ENCODE measurements around the gene UCHL5. TPM values are rescaled to one million over a fixed set of nuclear protein-coding genes. Genes with fewer than 3 reads are reported as not detected.

UCHL5 gene
- total and polyA plus RNA-seq, 4 donors: 14.5 to 29.7 (median 21.6) TPM

DNA sequence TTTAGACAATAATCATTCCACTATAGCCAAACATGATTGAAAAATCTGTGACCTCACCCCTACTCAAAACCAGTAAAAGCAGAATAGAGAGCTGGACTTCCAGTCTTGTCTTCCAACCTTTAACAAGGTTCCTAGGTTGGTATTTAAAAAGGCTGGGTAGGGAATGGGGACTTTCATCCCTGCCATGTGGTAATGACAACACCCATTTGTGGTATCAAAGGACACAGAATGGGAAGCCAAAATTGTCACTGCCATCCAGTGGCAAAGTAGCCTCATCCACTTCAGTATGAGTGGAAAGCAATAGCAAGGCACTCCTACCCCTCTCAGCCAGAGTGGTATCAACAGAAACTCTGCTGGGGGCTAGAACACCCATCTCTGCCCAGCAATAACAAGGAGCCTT lies 33.9 kb downstream of the UCHL5 start:
- Histone ChIP-seq H3K27me3 (ENCODE audit: control insufficient read depth in 4 of 4, insufficient read depth in 4 of 4, low read length in 3 of 4) (no peaks in the 10 kb centered on the region), H3K27ac (ENCODE audit: low read depth in 1 of 2, low read length in 2 of 2) (no peak overlapping the region), H3K9me3 (ENCODE audit: control insufficient read depth in 4 of 4, low read length in 3 of 4) (no peaks in the 10 kb centered on the region), H3K4me1 (ENCODE audit: control insufficient read depth in 4 of 4, insufficient read depth in 4 of 4, low read length in 3 of 4) (peaks cover 0 to 3% (median 2%) of the 10 kb centered on the region in 4 donors), H3K36me3 (ENCODE audit: control insufficient read depth in 4 of 4, insufficient read depth in 3 of 4, low read depth in 1 of 4, low read length in 3 of 4) (peaks cover 0 to 7% (median 4%) of the 10 kb centered on the region in 4 donors), H3K9ac (ENCODE audit: low read depth in 1 of 2, low read length in 2 of 2) (no peak overlapping the region), H3K4me3 (ENCODE audit: low read depth in 1 of 3, low read length in 3 of 3) (no peak overlapping the region)
- no peak for DNase-seq (ENCODE audit: low spot score)
- TF ChIP-seq YY1 (IDR thresholded peaks at IDR 0.05): peak; percentile 10
- TF ChIP-seq CTCF (IDR thresholded peaks at IDR 0.05; ENCODE audit: low read depth, low read length, missing input control): no peak
- peak; percentile 16 for TF ChIP-seq MAX (IDR thresholded peaks at IDR 0.05)
- TF ChIP-seq GABPA (IDR thresholded peaks at IDR 0.05 in 1 of 2, conservative IDR thresholded peaks at IDR 0.05 in 1 of 2): no peak
- no peak for TF ChIP-seq NR2F2 (IDR thresholded peaks at IDR 0.05)
- peak; percentile 72 to 76 for TF ChIP-seq HNF4A (conservative IDR thresholded peaks at IDR 0.05)
- TF ChIP-seq TAF1 (conservative IDR thresholded peaks at IDR 0.05): no peak
- TF ChIP-seq FOXA2 (IDR thresholded peaks at IDR 0.05): no peak
- no peak for TF ChIP-seq FOXA1 (IDR thresholded peaks at IDR 0.05)
- TF ChIP-seq, protein P1, sequence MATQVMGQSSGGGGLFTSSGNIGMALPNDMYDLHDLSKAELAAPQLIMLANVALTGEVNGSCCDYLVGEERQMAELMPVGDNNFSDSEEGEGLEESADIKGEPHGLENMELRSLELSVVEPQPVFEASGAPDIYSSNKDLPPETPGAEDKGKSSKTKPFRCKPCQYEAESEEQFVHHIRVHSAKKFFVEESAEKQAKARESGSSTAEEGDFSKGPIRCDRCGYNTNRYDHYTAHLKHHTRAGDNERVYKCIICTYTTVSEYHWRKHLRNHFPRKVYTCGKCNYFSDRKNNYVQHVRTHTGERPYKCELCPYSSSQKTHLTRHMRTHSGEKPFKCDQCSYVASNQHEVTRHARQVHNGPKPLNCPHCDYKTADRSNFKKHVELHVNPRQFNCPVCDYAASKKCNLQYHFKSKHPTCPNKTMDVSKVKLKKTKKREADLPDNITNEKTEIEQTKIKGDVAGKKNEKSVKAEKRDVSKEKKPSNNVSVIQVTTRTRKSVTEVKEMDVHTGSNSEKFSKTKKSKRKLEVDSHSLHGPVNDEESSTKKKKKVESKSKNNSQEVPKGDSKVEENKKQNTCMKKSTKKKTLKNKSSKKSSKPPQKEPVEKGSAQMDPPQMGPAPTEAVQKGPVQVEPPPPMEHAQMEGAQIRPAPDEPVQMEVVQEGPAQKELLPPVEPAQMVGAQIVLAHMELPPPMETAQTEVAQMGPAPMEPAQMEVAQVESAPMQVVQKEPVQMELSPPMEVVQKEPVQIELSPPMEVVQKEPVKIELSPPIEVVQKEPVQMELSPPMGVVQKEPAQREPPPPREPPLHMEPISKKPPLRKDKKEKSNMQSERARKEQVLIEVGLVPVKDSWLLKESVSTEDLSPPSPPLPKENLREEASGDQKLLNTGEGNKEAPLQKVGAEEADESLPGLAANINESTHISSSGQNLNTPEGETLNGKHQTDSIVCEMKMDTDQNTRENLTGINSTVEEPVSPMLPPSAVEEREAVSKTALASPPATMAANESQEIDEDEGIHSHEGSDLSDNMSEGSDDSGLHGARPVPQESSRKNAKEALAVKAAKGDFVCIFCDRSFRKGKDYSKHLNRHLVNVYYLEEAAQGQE (IDR thresholded peaks at IDR 0.05): peak; percentile 12
- TF ChIP-seq RAD21 (IDR thresholded peaks at IDR 0.05): peak; percentile 33 to 52
- no peak for TF ChIP-seq EGR1 (IDR thresholded peaks at IDR 0.05; ENCODE audit: low read depth in 2 of 2)
- peak; percentile 42 for TF ChIP-seq HNF4G (IDR thresholded peaks at IDR 0.05)
- peak in 1 of 2 donors; percentile 7 for TF ChIP-seq RXRA (IDR thresholded peaks at IDR 0.05)
- TF ChIP-seq ZBTB33 (IDR thresholded peaks at IDR 0.05): no peak
- TF ChIP-seq ATF3 (IDR thresholded peaks at IDR 0.05): no peak
- TF ChIP-seq JUND (IDR thresholded peaks at IDR 0.05): no peak
- peak; percentile 55 for TF ChIP-seq SP1 (IDR thresholded peaks at IDR 0.05)
